GM19395 (cell line): Measurements from ENCODE around the gene TNPO1.
"Not testable (repeated sequence)": the region's sequence is repeated elsewhere in the genome, so short reads cannot be mapped to it uniquely, and the experiment has no call there.

Experiments used
- ATAC-seq: cut with Tn5 transposase; IDR thresholded peaks from one replicate; pipeline ENCODE4 v1.9.1; 2021; ENCODE audit warnings: mild to moderate bottlenecking, moderate library complexity; ENCODE audit not compliant: unreplicated experiment

The TNPO1 gene

GRCh38 chr5:72816284-72817075, at the start of gene TNPO1:
TNPO1 (plus strand) TSS chr5:72816661; CDS start chr5:72816738, 77 bp downstream.
- ATAC-seq = peak; percentile 81

GRCh38 chr5:72767289-72768010, 49.0 kb upstream of the TNPO1 start:
- ATAC-seq = no peak

GRCh38 chr5:72770266-72770665, 46.2 kb upstream of the TNPO1 start:
- ATAC-seq = no peak

DNA sequence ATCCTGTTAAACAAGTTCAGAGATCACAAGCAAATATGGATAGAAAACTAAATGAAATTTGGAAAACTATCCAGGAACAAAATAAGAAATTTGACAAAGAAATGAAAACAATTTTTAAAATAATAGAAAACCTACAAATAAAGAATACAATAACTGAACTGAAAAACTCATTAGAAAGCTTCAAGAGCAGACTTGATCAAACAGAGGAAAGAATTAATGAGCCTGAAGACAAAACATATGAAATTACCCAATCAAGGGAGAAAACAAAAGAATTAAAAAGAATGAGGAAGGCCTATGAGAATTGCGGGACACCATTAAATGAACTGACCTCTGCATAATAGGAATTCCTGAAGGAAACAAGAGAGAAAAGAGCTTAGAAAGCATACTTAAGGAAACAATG, 39.8 kb upstream of the TNPO1 start:
- ATAC-seq = no peak

DNA sequence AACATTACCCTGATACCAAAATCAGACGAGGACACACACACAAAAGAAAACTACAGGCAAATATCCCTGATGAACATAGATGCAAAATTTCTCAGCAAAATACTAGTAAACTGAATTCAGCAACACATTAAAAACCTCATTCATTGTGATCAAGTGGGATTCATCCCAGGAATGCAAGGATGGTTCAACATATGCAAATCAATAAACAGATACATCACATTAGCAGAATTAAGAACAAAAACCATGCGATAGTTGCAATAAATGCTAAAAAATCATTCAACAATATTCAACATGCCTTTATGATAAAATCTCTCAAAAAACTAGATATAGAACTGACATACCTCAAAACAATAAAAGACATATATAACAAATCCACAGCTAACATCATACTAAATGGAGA, 36.9 kb upstream of the TNPO1 start:
- ATAC-seq = no peak

DNA sequence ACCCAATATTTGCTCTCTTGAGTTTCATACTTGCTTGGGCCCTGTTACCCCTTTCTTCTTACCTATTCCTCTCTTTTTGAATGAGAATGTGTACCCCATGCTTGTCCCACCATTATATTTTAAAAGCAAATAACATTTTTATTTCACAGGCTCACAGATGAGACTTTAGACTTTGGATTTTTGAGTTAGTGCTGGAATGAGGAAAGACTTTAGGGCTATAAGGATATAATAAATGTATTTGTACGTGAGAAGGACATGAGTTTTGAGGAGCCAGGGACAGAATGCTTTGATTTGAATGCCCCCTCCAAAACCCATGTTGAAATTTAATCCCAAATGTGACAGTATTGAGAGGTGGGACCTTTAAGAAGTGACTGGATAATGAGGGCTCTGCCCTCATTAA, 33.1 kb upstream of the TNPO1 start:
- ATAC-seq = no peak

- ATAC-seq = no peak
Observed at GRCh38 chr5:72784129-72784528, 32.3 kb upstream of the TNPO1 start.

DNA sequence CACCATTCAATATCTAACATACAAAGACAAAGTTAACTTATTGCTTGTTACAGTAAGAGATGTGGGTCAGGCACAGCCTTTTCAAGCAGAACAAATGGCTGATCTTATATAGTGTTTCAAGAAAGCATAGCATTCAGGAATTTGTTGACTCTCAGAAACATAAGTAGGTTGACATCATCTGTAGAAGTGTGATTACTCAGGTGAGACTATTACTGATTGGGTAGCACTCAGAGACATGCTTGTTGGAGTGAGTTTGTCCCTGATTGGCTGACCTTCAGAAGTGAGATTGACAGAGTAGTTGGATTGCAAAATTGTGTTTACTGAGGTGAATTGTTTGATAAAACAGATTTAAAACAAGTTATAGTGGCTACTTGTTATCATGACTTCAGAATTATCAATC, 30.7 kb upstream of the TNPO1 start:
- no peak for ATAC-seq

DNA sequence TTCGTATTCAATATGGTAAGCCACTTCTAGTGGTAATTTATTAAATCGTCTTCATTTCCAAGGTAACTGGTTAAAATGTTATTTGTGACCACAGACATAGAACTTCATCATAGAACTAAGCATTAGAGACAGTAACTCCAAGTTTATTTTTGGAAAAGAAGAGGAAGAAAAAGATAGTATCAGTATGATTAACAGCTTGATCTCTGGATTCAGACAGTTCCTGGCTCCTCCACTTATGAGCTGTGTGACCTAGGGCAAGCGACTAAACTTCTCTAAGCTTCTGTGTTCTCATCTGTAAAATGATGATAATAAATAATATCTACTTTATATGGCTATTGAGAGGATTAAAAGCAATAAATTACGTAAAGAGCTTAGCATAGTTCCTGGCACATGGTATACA, 29.8 kb upstream of the TNPO1 start:
- ATAC-seq = no peak

GRCh38 chr5:72788866-72789505, 27.5 kb upstream of the TNPO1 start:
- no peak for ATAC-seq

- ATAC-seq = no peak
Observed at GRCh38 chr5:72790186-72790585, 26.3 kb upstream of the TNPO1 start.

DNA sequence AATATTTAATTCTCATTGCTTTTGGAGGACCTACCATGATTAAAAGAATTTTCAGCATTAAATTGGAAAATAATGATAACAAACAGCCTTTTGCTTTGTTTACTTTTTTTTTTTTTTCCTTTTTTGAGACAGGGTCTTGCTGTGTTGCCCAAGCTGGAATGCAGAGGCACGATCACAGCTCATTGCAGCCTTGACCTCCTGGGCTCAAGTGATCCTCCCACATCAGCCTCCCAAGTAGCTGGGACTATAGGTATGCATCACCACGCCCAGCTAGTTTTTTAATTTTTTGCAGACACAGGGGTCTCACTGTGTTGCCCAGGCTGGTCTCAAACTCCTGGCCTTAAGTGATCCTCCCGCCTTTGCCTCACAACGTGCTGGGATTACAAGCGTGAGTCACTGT, 23.8 kb upstream of the TNPO1 start:
- not testable (repeated sequence) for ATAC-seq

GRCh38 chr5:72796001-72796400, 20.5 kb upstream of the TNPO1 start:
- ATAC-seq = no peak

DNA sequence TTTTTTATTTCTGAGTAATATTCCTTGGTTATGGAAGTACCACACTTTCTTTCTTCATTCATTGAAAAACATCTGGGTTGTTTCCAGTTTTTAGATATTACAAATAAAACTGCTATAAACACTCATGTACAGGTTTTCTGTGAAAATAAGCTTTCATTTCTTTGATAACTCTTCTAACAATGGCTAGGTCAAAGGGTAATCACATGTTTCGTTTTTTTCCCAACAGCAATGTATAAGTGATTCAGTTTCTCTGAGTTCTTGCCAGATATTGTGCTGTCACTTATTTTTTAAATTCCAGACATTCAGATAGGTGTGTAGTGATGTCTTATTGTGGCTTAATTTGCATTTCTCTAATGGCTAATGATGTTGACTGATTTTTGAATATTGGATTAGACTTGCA, 16.7 kb upstream of the TNPO1 start:
- no peak for ATAC-seq

GRCh38 chr5:72808637-72809036, 7.8 kb upstream of the TNPO1 start:
- ATAC-seq = not testable (repeated sequence)

- no peak for ATAC-seq
Observed at GRCh38 chr5:72811849-72812248, 4.6 kb upstream of the TNPO1 start.

DNA sequence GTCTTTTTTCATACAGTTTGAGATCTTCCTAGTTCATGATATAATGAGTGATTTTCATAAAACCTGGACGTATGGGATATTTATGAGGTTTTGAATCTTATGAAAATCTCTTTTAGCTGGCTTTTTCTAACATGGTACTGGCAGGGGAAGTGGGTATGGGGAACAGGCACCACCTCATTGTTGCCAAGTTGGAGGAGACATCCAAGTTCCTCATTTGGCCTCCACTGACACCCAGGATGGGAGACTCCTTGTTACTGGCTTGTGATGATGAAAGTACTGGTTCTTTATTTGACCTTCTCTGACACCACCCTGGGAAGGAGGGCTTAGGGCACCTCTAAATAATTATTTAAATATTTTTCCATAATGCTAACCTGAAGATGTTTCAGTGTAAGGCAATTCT, 4.0 kb upstream of the TNPO1 start:
- ATAC-seq = no peak

GRCh38 chr5:72814104-72814503, 2.4 kb upstream of the TNPO1 start:
- ATAC-seq = no peak

GRCh38 chr5:72814864-72815263, 1.6 kb upstream of the TNPO1 start:
- no peak for ATAC-seq

DNA sequence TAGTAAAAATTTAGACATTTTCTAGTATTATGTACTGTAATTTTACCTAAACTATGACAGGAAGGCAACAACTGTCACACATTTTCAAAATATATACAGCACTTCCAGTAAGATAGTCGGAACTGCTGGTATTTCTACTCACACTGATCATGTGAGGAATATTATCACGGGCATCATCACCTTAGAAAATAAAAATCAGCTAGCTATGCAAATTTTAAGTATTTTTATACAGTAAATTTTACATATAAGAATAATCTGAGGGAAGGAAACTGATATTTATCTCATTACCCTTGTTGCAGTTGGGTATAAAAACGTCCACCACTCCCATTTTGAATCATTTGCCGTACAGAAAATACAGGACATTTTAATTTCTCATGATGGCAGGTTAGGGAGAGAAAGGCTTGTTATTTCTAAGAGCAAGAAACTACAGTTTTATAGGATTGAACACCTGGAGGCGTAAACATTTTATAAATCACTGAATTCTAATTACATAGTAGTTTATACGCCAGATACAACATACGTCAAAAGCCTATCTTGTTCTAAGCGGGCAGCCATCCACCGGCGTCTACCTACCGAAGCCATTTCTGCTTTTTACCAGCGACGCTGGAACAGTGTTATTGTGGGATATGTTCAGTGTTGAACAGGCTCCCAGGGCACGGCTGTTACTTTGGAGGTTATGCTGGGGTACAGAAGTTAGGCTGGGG, 729 bp upstream of the TNPO1 start:
- ATAC-seq = no peak

- ATAC-seq = peak; percentile 36
Observed at GRCh38 chr5:72817076-72817481, 618 bp downstream of the TNPO1 start.
